GM21576 (cell line): ENCODE results near the gene TMEM218.

Experiments
- ATAC-seq: cut with Tn5 transposase; IDR thresholded peaks from one replicate; pipeline ENCODE4 v1.9.1; 2021; ENCODE audit warnings: mild to moderate bottlenecking, moderate library complexity; ENCODE audit not compliant: unreplicated experiment

TMEM218 gene

GRCh38 chr11:125076378-125076945 is 35.0 kb downstream of the TMEM218 start:
- ATAC-seq: no peak

DNA sequence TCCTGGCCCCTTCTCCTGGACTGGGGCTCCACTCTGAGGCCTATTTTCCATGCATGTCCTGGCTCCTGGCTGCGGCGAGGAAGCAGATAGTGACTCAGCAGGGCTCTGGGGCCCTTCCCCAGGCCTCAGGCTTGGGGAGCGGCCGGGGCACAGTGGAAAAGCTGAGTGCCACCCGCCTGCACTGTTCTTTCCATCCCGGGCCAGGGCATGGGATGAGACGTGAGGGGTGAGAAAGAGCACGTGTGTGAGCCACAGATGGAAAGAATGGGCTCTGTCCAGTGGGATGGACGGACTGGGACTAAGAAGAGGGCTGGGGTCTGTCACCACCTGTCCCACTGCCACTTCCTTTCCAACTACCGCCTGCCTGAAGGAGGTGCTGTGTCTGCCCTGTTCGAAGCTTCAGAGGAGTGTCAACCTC is 35.5 kb downstream of the TMEM218 start:
- ATAC-seq: no peak

DNA sequence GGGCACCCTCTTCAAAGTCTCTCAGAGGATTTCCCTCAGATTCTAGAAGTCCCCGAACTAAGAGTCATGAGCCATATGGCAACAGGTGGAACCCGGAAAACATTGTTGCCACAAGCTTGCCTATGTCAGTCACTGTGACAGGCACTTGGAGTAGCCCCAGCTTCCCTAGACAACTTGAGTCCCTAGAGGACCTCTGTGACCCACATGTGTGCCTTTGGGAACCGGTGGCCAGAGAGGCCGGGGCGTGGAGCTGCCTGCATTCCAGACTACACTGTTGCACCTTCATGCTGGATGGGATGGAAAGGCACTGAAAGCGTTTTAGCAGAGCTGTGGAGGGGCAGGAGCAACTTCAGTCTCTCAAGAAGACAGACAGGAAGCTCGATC is 36.2 kb downstream of the TMEM218 start:
- ATAC-seq: no peak

DNA sequence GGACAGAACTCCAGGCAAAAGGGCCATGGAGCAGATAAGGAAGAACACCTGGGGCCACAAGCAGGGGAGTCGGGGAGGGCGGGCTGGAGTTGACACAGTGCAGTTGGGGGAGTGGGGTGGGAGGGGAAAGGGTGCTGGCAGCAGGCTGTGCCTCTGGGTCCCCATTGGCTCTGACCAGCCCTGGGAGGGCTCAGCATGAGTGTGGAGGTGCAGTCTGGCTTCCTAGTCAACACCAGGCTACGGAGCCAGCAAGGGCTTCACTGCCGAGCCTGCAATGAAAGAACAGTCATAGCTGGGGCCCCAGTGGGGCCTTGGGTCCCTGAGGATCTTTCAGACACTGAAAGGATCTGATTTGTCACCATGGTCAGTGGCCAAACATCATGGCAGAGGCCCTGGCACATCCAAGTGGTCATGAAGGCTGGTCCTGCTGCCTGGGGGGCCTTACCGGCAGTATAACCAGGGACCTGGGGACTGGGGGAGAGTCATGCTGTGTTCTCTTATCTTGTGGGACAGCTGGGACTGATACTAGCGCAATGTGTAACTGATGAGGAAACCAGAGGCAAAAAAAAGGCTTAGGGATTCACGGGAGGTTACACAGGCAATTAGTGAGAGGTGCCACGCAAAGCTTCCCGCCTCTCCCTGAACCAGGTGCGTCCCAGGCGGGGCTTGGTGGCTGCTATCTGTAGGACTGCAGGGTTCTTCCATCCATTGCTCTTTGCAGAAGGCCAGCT is 36.8 kb downstream of the TMEM218 start:
- ATAC-seq: no peak

DNA sequence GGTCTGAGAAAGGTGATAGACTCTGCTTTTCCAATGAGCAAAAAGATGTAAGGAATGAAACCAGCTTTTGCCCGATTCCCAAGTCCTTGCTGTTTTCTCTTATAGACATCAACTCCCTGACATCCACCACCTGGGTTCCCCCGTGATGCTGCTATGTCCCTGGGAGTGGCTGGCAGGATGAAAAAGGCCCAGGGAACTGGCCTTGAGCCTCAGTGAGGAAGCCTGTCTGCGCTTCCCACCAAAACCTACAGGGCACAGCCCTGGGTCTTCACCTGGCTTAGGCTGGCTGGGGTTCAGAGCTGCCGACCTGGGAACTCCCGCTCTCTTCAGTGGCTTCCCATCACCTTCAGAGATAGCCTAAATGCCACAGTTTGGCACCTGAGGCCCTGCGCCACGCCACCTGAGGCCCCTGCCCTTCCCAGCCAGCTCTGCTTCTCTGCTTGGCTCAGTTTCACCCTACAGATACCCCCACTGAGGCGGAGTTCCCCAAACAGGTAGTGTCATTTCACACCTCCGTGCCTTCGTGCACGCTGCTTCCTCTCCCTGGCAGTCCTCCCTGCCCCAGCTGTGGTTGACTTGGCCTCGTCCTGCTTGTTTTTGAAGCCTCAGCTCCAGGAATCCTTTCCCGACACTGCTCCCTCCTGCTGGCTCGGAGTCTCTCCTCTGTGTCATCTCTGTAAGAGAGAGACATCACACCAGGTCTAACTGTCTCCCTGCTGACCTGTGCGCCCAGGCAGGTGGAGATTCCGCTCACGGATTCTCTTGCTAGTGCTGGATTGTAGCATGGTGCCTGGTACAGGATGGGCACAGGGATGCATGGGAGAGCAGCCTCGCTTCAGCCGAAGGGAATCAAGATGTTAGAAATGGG is 37.6 kb downstream of the TMEM218 start:
- no peak for ATAC-seq

GRCh38 chr11:125072961-125073590 is 38.4 kb downstream of the TMEM218 start:
- no peak for ATAC-seq

- ATAC-seq: peak; percentile 84
Measured at GRCh38 chr11:125072218-125072960, 39.0 kb downstream of the TMEM218 start.

- no peak for ATAC-seq
Measured at GRCh38 chr11:125071846-125072217, 39.6 kb downstream of the TMEM218 start.

- ATAC-seq: no peak
Measured at GRCh38 chr11:125071435-125071834, 40.0 kb downstream of the TMEM218 start.

DNA sequence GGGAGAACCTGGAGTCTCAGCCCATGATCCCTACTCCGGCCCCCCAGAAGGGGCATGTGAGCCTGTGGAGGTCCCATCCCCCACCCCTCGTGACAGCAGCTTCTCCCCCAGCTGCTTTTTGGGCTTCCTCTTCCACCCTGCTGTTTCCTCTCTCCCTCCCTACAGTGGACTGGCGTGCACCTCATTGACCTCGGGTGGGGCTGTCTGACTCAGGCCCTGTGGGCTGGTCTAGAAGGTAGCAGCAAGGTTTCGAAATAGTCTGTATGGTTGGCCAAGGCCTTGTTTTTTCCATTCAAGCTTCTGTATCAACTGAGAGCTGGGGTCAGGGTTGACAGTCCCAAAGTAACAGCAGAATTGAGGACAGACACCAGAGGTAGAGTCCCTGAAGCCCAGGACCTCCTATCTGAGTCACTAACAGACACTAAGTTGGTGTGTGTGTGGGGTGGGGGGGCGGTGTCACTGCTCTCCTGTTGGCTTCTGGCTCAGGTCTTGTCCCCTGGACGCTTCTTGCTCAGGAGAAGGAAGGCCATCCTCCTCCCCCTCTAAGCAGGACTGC is 40.6 kb downstream of the TMEM218 start:
- ATAC-seq: peak; percentile 67

- no peak for ATAC-seq
Measured at GRCh38 chr11:125069796-125070195, 41.6 kb downstream of the TMEM218 start.

DNA sequence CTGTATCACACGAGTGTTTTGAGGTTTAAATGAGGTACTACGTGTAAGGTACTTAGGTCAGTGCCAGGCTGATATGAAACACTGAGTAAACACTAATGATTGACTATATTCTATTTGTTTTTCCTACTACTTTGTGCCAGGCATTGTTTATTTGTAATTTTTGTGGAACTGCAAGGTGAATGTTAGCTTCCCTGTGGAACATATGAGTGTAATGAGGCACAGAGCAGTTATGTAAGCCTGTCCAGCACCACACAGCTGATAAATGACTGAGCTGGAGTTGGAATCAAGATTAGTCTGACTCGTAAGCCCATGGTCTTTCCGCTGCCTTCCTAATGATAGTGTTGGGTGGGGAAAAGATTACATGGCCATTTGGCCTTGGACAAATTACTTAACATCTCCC is 42.4 kb downstream of the TMEM218 start:
- ATAC-seq: no peak

DNA sequence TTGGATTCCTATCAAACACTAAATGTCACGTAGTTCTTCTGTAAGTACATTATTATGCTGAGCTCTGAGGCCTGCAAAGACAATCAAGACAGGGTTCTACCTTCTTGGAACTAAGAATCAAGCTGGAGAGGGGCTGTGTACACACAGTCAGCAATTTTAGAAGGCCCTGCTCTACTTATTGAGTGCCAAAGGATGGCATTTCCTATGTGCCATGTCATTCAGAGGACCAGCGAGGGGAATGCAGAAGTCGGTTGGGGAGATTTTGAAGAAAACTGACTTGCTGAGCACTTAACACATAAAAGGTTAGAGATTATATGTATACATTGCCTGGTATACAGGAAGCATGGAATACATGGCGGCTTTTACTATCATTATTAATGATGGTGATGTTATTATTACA is 43.1 kb downstream of the TMEM218 start:
- ATAC-seq: no peak

GRCh38 chr11:125064070-125064469 is 47.4 kb downstream of the TMEM218 start:
- ATAC-seq: no peak

DNA sequence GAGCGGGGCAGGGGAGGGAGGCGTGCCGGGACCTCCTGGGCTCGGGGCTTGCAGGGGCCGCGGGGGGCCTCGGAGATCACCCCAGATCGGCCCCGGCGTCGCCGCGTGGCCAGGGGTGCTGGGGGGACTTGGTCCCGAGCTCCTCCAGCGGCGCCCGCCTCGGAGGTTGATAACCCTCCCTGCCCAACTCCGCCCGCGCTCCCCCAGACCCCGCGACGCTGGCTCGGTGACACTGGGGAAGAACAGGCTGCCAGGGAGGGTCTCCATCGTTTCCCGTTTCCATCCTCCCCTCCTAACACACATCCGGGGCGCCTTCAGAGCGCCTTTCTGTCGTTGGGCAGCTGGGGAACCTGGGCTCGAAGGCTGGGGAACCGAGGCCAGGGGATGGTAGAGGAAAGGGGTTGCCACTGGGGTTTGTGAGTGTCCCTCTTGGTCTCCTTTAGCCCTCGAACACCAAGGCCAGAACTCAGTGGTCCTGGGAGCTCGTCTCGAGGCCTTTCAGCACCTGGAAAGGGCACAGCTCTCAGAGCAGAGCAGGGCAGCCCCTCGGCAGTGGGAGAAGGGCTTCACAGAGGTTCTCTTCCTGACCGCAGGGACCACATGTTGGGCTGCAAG is 47.9 kb downstream of the TMEM218 start:
- peak; percentile 5 for ATAC-seq

- peak; percentile 95 for ATAC-seq
Measured at GRCh38 chr11:125062931-125063428, 48.4 kb downstream of the TMEM218 start, which contains the start of gene SLC37A2. Gene SLC37A2 (plus strand): TSS chr11:125063305. CDS start chr11:125063368, 63 bp downstream.

DNA sequence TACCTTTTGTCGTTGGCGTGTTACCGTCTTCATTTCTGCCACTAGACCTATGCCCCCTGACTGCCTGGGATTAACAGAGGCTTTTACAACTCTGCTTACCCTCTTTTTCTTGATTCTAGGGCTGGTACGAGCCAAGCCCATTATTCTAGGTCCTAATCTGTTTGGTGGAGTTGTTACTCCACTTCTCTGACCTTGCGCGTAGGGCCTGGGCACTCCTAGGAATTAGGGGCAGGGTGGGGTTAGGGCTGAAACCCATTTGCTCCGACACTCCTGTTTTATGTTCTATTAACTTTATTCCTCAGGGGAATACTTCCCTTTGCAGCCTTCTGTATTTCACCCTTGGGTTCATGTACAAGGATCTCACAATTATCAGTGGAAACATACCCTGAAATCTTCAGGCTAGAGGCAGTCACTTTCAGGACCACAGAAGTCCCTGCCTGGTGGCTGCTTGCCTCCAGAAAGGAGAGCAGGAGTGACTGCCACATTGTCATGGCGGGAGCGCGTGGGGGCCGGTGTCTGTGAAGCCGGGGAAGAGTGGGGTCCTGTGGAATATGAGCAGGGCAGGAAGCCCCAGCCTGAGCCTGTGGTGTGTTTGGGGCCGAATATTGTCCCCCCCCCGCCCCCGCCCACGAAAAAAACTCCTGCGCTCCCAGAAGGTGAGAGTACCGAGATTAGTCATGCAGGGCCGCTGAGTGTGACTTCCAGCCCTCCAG is 49.1 kb downstream of the TMEM218 start:
- no peak for ATAC-seq

DNA sequence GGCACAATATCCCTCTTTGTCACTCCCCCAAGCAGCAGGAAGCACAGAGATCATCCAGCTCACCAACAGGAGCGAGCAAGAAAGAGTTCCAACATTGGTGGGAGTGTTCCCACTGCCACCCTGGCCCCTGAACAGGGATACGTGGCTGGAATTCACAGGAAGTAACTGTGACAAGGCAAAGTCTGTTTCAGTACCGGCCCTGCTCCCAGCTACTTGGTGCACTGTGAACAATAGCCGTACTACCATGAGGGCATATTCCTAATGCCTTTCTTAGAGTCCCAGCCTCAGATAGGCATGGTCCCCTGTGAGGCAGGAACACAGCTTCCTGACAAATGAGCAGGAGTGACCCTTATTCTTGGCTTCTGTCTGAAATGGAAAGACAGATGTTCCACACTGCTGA is 50.1 kb downstream of the TMEM218 start:
- ATAC-seq: no peak

- ATAC-seq: no peak
Measured at GRCh38 chr11:125057693-125058016, 53.8 kb downstream of the TMEM218 start.
